Activated T-helper 17 cell treated with anti-CD3 and anti-CD28 coated beads, Interleukin-2, amount 50 U/mL, for 72 hours (primary cell): ENCODE measurements around the gene DSCAM. TPM values are rescaled to one million over a fixed set of nuclear protein-coding genes. Genes with fewer than 3 reads are reported as not detected.

Experiments used
- ATAC-seq: fragments of 150-1000 bp; cut with Tn5 transposase; replicated peaks from 2 replicates; pipeline ENCODE4 v1.10.0; 2021; ENCODE audit warnings: mild to moderate bottlenecking, moderate library complexity
- H3K27ac Mint-ChIP-seq: one replicate; pipeline ENCODE4 v1.8.0; 2022; ENCODE audit warnings: mixed read lengths
- H3K27me3 Mint-ChIP-seq: one replicate; pipeline ENCODE4 v1.8.0; 2022; ENCODE audit warnings: mixed read lengths
- H3K36me3 Mint-ChIP-seq: one replicate; pipeline ENCODE4 v1.8.0; 2022; ENCODE audit warnings: low read depth, mild to moderate bottlenecking, mixed read lengths
- H3K4me1 Mint-ChIP-seq: one replicate; pipeline ENCODE4 v1.8.0; 2022; ENCODE audit warnings: mixed read lengths
- H3K4me3 Mint-ChIP-seq: one replicate; pipeline ENCODE4 v1.8.0; 2022; ENCODE audit warnings: mild to moderate bottlenecking, mixed read lengths
- H3K9me3 Mint-ChIP-seq: one replicate; pipeline ENCODE4 v1.8.0; 2022; ENCODE audit warnings: mixed read lengths
- total RNA-seq, 2 donors: library from RNA; stranded (reverse); gene quantifications; one replicate each; pipeline ENCODE4 v1.2.3, GENCODE V29; 2022

The DSCAM gene
- total RNA-seq, 2 donors from 2014 or later = not detected

- Mint-ChIP-seq H3K27me3 (peaks cover 46% of the 10 kb centered on the region), H3K4me1 (no peaks in the 10 kb centered on the region), H3K36me3 (no peaks in the 10 kb centered on the region), H3K4me3 (no peak overlapping the region), H3K9me3 (no peaks in the 10 kb centered on the region), H3K27ac (no peak overlapping the region)
- ATAC-seq = no peak
Measured at GRCh38 chr21:40846103-40846502, 855 bp downstream of the DSCAM start.

- H3K36me3 Mint-ChIP-seq = no peaks in the 10 kb centered on the region
- H3K4me1 Mint-ChIP-seq = no peaks in the 10 kb centered on the region
- ATAC-seq = no peak
- no peak overlapping the region for H3K27ac Mint-ChIP-seq
- no peak overlapping the region for H3K4me3 Mint-ChIP-seq
- no peaks in the 10 kb centered on the region for H3K9me3 Mint-ChIP-seq
- peaks cover 52% of the 10 kb centered on the region for H3K27me3 Mint-ChIP-seq
Measured at GRCh38 chr21:40845441-40845995, 1.4 kb downstream of the DSCAM start.

GRCh38 chr21:40844935-40845334 lies 2.0 kb downstream of the DSCAM start:
- Mint-ChIP-seq H3K9me3 (no peaks in the 10 kb centered on the region), H3K4me3 (no peak overlapping the region), H3K4me1 (no peaks in the 10 kb centered on the region), H3K27me3 (peaks cover 56% of the 10 kb centered on the region), H3K27ac (no peak overlapping the region), H3K36me3 (no peaks in the 10 kb centered on the region)
- ATAC-seq = no peak

GRCh38 chr21:40842197-40842552 lies 4.8 kb downstream of the DSCAM start:
- no peaks in the 10 kb centered on the region for H3K36me3 Mint-ChIP-seq
- no peak overlapping the region for H3K4me3 Mint-ChIP-seq
- ATAC-seq = no peak
- no peaks in the 10 kb centered on the region for H3K9me3 Mint-ChIP-seq
- H3K27ac Mint-ChIP-seq = no peak overlapping the region
- H3K27me3 Mint-ChIP-seq = peaks cover 51% of the 10 kb centered on the region
- H3K4me1 Mint-ChIP-seq = no peaks in the 10 kb centered on the region

GRCh38 chr21:40841524-40842196 lies 5.3 kb downstream of the DSCAM start:
- Mint-ChIP-seq H3K36me3 (no peaks in the 10 kb centered on the region), H3K9me3 (no peaks in the 10 kb centered on the region), H3K4me3 (no peak overlapping the region), H3K4me1 (no peaks in the 10 kb centered on the region), H3K27me3 (peaks cover 52% of the 10 kb centered on the region), H3K27ac (no peak overlapping the region)
- ATAC-seq = no peak

- no peak overlapping the region for H3K27ac Mint-ChIP-seq
Measured at GRCh38 chr21:40840401-40841125, 6.4 kb downstream of the DSCAM start.

GRCh38 chr21:40839521-40839920 lies 7.4 kb downstream of the DSCAM start:
- no peaks in the 10 kb centered on the region for H3K4me1 Mint-ChIP-seq
- no peak for ATAC-seq
- no peaks in the 10 kb centered on the region for H3K9me3 Mint-ChIP-seq
- H3K27ac Mint-ChIP-seq = no peak overlapping the region
- peaks cover 44% of the 10 kb centered on the region for H3K27me3 Mint-ChIP-seq
- H3K36me3 Mint-ChIP-seq = no peaks in the 10 kb centered on the region
- H3K4me3 Mint-ChIP-seq = no peak overlapping the region

More at GRCh38 chr21:40840401-40841125, 6.4 kb downstream of the DSCAM start:
- Mint-ChIP-seq H3K36me3 (no peaks in the 10 kb centered on the region), H3K4me1 (no peaks in the 10 kb centered on the region), H3K4me3 (no peak overlapping the region), H3K9me3 (no peaks in the 10 kb centered on the region), H3K27me3 (peaks cover 47% of the 10 kb centered on the region)
- no peak for ATAC-seq

GRCh38 chr21:40837456-40837855 lies 9.5 kb downstream of the DSCAM start:
- no peak overlapping the region for H3K4me3 Mint-ChIP-seq
- ATAC-seq = no peak
- no peak overlapping the region for H3K27ac Mint-ChIP-seq
- peaks cover 36% of the 10 kb centered on the region for H3K27me3 Mint-ChIP-seq
- H3K9me3 Mint-ChIP-seq = no peaks in the 10 kb centered on the region
- H3K4me1 Mint-ChIP-seq = no peaks in the 10 kb centered on the region
- no peaks in the 10 kb centered on the region for H3K36me3 Mint-ChIP-seq

- Mint-ChIP-seq H3K27ac (no peak overlapping the region), H3K4me3 (no peak overlapping the region), H3K27me3 (peaks cover 18% of the 10 kb centered on the region), H3K4me1 (no peaks in the 10 kb centered on the region), H3K36me3 (no peaks in the 10 kb centered on the region), H3K9me3 (no peaks in the 10 kb centered on the region)
- ATAC-seq = no peak
Measured at GRCh38 chr21:40835184-40835694, 11.7 kb downstream of the DSCAM start.

GRCh38 chr21:40833184-40833583 lies 13.8 kb downstream of the DSCAM start:
- H3K4me3 Mint-ChIP-seq = no peak overlapping the region

GRCh38 chr21:40832316-40832715 lies 14.6 kb downstream of the DSCAM start:
- no peak for ATAC-seq
- Mint-ChIP-seq H3K4me3 (no peak overlapping the region), H3K9me3 (peaks cover 5% of the 10 kb centered on the region), H3K4me1 (no peaks in the 10 kb centered on the region), H3K36me3 (no peaks in the 10 kb centered on the region), H3K27ac (no peak overlapping the region), H3K27me3 (peaks cover 11% of the 10 kb centered on the region)

More at GRCh38 chr21:40833184-40833583, 13.8 kb downstream of the DSCAM start:
- peaks cover 11% of the 10 kb centered on the region for H3K27me3 Mint-ChIP-seq
- ATAC-seq = no peak
- no peaks in the 10 kb centered on the region for H3K4me1 Mint-ChIP-seq
- H3K36me3 Mint-ChIP-seq = no peaks in the 10 kb centered on the region
- H3K9me3 Mint-ChIP-seq = peaks cover 5% of the 10 kb centered on the region
- no peak overlapping the region for H3K27ac Mint-ChIP-seq

- H3K4me3 Mint-ChIP-seq = no peak overlapping the region
- no peak for ATAC-seq
- peaks cover 13% of the 10 kb centered on the region for H3K27me3 Mint-ChIP-seq
- H3K4me1 Mint-ChIP-seq = no peaks in the 10 kb centered on the region
- no peak overlapping the region for H3K27ac Mint-ChIP-seq
- no peaks in the 10 kb centered on the region for H3K36me3 Mint-ChIP-seq
- H3K9me3 Mint-ChIP-seq = peaks cover 11% of the 10 kb centered on the region
Measured at GRCh38 chr21:40830836-40831235, 16.1 kb downstream of the DSCAM start.

GRCh38 chr21:40829791-40830190 lies 17.2 kb downstream of the DSCAM start:
- no peaks in the 10 kb centered on the region for H3K36me3 Mint-ChIP-seq
- H3K27me3 Mint-ChIP-seq = peaks cover 13% of the 10 kb centered on the region
- no peak overlapping the region for H3K27ac Mint-ChIP-seq
- H3K4me3 Mint-ChIP-seq = no peak overlapping the region
- H3K4me1 Mint-ChIP-seq = no peaks in the 10 kb centered on the region
- ATAC-seq = no peak
- peaks cover 11% of the 10 kb centered on the region for H3K9me3 Mint-ChIP-seq

GRCh38 chr21:40829308-40829707 lies 17.6 kb downstream of the DSCAM start:
- Mint-ChIP-seq H3K27ac (no peak overlapping the region), H3K27me3 (peaks cover 9% of the 10 kb centered on the region), H3K36me3 (no peaks in the 10 kb centered on the region), H3K9me3 (peaks cover 11% of the 10 kb centered on the region), H3K4me3 (no peak overlapping the region), H3K4me1 (no peaks in the 10 kb centered on the region)
- no peak for ATAC-seq

- Mint-ChIP-seq H3K27me3 (peaks cover 9% of the 10 kb centered on the region), H3K4me3 (no peak overlapping the region), H3K9me3 (peaks cover 11% of the 10 kb centered on the region), H3K36me3 (no peaks in the 10 kb centered on the region), H3K4me1 (no peaks in the 10 kb centered on the region), H3K27ac (no peak overlapping the region)
- ATAC-seq = no peak
Measured at GRCh38 chr21:40827509-40827908, 19.4 kb downstream of the DSCAM start.
